AG20443 (cell line): ENCODE data around the gene SLCO1C1.

ENCODE experiments used
- DNase-seq: peaks from one replicate; pipeline ENCODE4 v3.0.0; 2012; ENCODE audit warnings: low spot score, mixed read lengths

The SLCO1C1 gene

GRCh38 chr12:20798554-20798953 is 103.4 kb downstream of the SLCO1C1 start:
- DNase-seq = no peak

DNA sequence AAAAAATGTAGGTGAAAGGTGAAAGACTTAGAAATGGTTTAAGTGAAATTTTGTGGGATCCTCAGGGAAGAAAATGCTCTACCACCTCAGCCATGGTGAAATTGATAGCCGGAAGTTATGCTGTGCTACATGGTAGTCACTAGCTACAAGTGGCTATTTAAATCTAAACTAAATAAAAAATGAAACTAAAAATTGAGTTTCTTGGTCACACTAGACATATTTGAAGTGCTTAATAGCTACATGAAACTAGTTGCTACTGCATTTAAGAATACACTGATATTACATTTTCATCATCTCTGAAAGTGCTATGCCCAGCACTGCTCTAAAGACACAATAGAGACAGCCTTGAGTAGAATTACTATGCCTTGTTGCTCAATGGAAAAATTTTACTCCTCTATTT is 105.0 kb downstream of the SLCO1C1 start:
- no peak for DNase-seq

- DNase-seq = no peak
Measured at GRCh38 chr12:20801035-20801434, 105.9 kb downstream of the SLCO1C1 start.
